ENCODE data around the gene CCDC40.

CCDC40 gene

DNA sequence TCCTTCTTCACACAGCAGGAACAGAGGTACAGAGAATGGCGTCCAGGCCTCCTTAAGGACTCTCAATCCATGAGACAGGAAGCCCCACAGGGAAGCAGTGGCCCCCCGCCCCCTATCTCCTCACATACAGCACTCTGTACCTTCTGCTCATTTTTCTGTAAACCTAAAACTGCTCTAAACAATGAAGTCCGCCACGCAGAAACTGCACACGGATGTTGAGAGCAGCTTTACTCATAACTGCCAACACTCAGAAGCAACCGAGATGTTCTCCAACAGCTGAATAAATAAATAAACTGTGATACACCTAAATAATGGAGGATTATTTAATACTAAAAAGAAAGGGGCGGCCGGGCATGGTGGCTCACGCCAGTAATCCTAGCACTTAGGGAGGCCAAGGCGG lies 10.6 kb upstream of the CCDC40 start:
- peaks cover 15% of the 10 kb centered on the region for H3K4me1 ChIP-seq
- H3K27ac ChIP-seq = no peak overlapping the region
- H2AFZ ChIP-seq = no peak overlapping the region
- H3K4me2 ChIP-seq (ENCODE audit: low read length) = no peak overlapping the region
- no peaks in the 10 kb centered on the region for H3K27me3 ChIP-seq (ENCODE audit: control insufficient read depth, insufficient read depth, low read length)
- H3K36me3 ChIP-seq (ENCODE audit: control insufficient read depth, insufficient read depth, low read length) = no peaks in the 10 kb centered on the region
- peaks cover 12% of the 10 kb centered on the region for H3K79me2 ChIP-seq
- no peak overlapping the region for H3K9ac ChIP-seq
- TF ChIP-seq, protein P1, sequence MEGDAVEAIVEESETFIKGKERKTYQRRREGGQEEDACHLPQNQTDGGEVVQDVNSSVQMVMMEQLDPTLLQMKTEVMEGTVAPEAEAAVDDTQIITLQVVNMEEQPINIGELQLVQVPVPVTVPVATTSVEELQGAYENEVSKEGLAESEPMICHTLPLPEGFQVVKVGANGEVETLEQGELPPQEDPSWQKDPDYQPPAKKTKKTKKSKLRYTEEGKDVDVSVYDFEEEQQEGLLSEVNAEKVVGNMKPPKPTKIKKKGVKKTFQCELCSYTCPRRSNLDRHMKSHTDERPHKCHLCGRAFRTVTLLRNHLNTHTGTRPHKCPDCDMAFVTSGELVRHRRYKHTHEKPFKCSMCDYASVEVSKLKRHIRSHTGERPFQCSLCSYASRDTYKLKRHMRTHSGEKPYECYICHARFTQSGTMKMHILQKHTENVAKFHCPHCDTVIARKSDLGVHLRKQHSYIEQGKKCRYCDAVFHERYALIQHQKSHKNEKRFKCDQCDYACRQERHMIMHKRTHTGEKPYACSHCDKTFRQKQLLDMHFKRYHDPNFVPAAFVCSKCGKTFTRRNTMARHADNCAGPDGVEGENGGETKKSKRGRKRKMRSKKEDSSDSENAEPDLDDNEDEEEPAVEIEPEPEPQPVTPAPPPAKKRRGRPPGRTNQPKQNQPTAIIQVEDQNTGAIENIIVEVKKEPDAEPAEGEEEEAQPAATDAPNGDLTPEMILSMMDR (IDR thresholded peaks at IDR 0.05) = no peak
- no peak overlapping the region for H3K4me3 ChIP-seq (ENCODE audit: low read depth, low read length)
- no peaks in the 10 kb centered on the region for H3K9me3 ChIP-seq (ENCODE audit: control insufficient read depth, low read length)

DNA sequence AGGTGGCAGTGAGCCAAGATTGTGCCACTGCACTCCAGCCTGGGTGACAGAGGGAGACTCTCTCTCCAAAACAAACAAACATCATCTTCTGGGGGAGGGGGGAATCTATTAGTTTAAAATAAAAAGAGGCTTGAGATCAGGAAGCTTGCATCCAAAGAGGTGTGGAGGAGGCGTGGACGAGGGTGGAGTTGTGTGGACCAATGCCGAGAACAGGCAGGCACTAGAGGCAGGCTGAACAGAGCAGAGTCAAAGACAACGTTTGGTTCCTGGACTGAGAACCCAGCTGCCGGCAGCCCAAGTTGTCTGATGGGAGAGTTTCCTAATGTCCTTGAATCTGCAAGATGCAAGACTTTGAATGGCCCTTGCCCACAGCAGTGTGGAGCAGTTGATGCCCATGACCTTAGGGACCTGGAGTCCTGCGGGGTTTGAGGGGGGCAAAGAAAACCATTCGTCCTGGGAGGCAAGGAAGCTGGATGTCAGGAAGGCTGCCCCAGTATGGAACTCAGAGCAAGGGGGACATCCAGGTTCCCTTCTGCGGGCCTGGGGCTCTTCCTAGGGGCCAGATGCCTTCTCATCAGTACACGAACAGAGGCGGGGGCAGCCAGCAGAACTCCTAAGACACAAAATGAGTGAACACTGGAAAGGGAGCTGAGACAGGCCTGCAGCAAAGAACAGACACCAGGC lies 9.9 kb upstream of the CCDC40 start:
- Histone ChIP-seq H3K4me3 (ENCODE audit: low read depth, low read length) (no peak overlapping the region), H3K9me3 (ENCODE audit: control insufficient read depth, low read length) (no peaks in the 10 kb centered on the region), H3K4me2 (ENCODE audit: low read length) (no peak overlapping the region), H3K4me1 (peaks cover 17% of the 10 kb centered on the region), H2AFZ (no peak overlapping the region), H3K9ac (no peak overlapping the region), H3K27ac (no peak overlapping the region), H3K27me3 (ENCODE audit: control insufficient read depth, insufficient read depth, low read length) (no peaks in the 10 kb centered on the region), H3K79me2 (peaks cover 15% of the 10 kb centered on the region), H3K36me3 (ENCODE audit: control insufficient read depth, insufficient read depth, low read length) (no peaks in the 10 kb centered on the region)
- TF ChIP-seq, protein P1 (IDR thresholded peaks at IDR 0.05) = no peak

DNA sequence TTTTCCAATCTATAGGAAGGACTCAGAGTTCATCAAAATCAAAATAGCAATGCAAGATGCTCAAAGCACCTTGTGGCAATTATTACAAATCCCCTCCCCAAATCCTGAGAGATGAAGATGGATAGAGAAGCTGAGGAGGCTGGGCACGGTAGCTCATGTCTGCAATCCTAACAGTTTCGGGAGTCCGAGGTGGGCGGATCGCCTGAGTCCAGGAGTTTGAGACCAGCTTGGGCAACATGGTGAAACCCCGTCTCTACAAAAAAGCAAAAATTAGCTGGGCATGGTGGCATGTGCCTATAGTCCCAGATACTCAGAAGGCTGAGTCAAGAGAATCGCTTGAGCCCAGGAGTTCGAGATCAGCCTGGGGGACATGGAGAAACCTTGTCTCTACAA lies 9.4 kb upstream of the CCDC40 start:
- peaks cover 17% of the 10 kb centered on the region for H3K4me1 ChIP-seq
- H3K9me3 ChIP-seq (ENCODE audit: control insufficient read depth, low read length) = no peaks in the 10 kb centered on the region
- no peaks in the 10 kb centered on the region for H3K36me3 ChIP-seq (ENCODE audit: control insufficient read depth, insufficient read depth, low read length)
- no peaks in the 10 kb centered on the region for H3K27me3 ChIP-seq (ENCODE audit: control insufficient read depth, insufficient read depth, low read length)
- peaks cover 15% of the 10 kb centered on the region for H3K79me2 ChIP-seq
- H3K27ac ChIP-seq = no peak overlapping the region
- no peak overlapping the region for H3K4me2 ChIP-seq (ENCODE audit: low read length)
- no peak overlapping the region for H2AFZ ChIP-seq
- H3K9ac ChIP-seq = no peak overlapping the region
- TF ChIP-seq, protein P1 (IDR thresholded peaks at IDR 0.05) = no peak
- H3K4me3 ChIP-seq (ENCODE audit: low read depth, low read length) = no peak overlapping the region

DNA sequence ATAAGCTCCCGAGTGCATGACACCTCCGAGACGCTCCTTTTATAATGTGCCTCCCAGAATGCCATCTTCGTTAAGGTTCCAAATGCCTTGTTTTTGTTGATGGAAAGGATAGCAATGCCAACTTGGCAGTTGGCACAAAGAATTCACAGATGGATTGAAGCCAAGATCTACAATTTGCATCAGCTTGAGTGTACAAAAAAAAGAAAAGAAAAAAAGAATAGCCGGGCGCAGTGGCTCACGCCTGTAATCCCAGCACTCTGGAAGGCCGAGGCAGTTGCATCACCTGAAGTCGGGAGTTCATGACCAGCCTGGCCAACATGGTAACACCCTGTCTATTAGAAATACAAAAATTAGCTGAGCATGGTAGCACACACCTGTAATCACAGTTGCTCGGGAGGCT lies 8.4 kb upstream of the CCDC40 start:
- Histone ChIP-seq H3K27me3 (ENCODE audit: control insufficient read depth, insufficient read depth, low read length) (no peaks in the 10 kb centered on the region), H3K9me3 (ENCODE audit: control insufficient read depth, low read length) (no peaks in the 10 kb centered on the region), H3K4me1 (peaks cover 17% of the 10 kb centered on the region), H2AFZ (peak overlapping the region; percentile 30), H3K4me3 (ENCODE audit: low read depth, low read length) (no peak overlapping the region), H3K27ac (peak overlapping the region; percentile 52), H3K36me3 (ENCODE audit: control insufficient read depth, insufficient read depth, low read length) (no peaks in the 10 kb centered on the region), H3K79me2 (peaks cover 15% of the 10 kb centered on the region), H3K4me2 (ENCODE audit: low read length) (peak overlapping the region; percentile 10), H3K9ac (no peak overlapping the region)
- TF ChIP-seq, protein P1 (IDR thresholded peaks at IDR 0.05) = no peak
